HEK293 (cell line): ENCODE results near the gene PSMA7.

Experiments used
- GLIS1 ChIP-seq: fragments of 450-650 bp; formaldehyde crosslinking; IDR thresholded peaks from 2 replicates; pipeline ENCODE4 v1.5.1; 2016; ENCODE audit warnings: missing biosample characterization, missing genetic modification characterization
- HOXA7 ChIP-seq: sonication (generic); formaldehyde crosslinking; IDR thresholded peaks from 2 replicates; pipeline ENCODE4 v1.8.1; 2022; ENCODE audit warnings: missing genetic modification reagents, borderline replicate concordance
- MEIS1 ChIP-seq: sonication (generic); formaldehyde crosslinking; IDR thresholded peaks from 2 replicates; pipeline ENCODE4 v1.8.1; 2022; ENCODE audit warnings: missing genetic modification reagents, mild to moderate bottlenecking, borderline replicate concordance
- MYNN ChIP-seq: fragments of 450-650 bp; formaldehyde crosslinking; IDR thresholded peaks from 2 replicates; pipeline ENCODE4 v1.5.1; 2016; ENCODE audit warnings: missing biosample characterization, missing genetic modification characterization, borderline replicate concordance
- OSR2 ChIP-seq: fragments of 450-650 bp; formaldehyde crosslinking; IDR thresholded peaks from 2 replicates; pipeline ENCODE4 v1.5.1; 2016; ENCODE audit warnings: missing biosample characterization, missing genetic modification characterization
- REPIN1 ChIP-seq: fragments of 450-650 bp; formaldehyde crosslinking; IDR thresholded peaks from 2 replicates; pipeline ENCODE4 v1.5.1; 2017; ENCODE audit warnings: missing biosample characterization, missing genetic modification characterization, low read depth
- SETDB1 ChIP-seq: IDR thresholded peaks from one replicate; pipeline ENCODE4 v1.6.1; 2017; ENCODE audit warnings: mild to moderate bottlenecking, low read length, moderate library complexity, mixed read lengths; ENCODE audit not compliant: insufficient read length
- YY1 ChIP-seq: fragments of 450-650 bp; formaldehyde crosslinking; IDR thresholded peaks from 2 replicates; pipeline ENCODE4 v1.5.1; 2018; ENCODE audit warnings: missing biosample characterization, missing genetic modification characterization
- ZBTB8A ChIP-seq: fragments of 450-650 bp; formaldehyde crosslinking; IDR thresholded peaks from 2 replicates; pipeline ENCODE4 v1.5.1; 2016; ENCODE audit warnings: missing biosample characterization, missing genetic modification characterization
- ZEB2 ChIP-seq: fragments of 450-650 bp; formaldehyde crosslinking; IDR thresholded peaks from 2 replicates; pipeline ENCODE4 v1.5.1; 2016; ENCODE audit warnings: missing biosample characterization, missing genetic modification characterization
- ZNF114 ChIP-seq: fragments of 450-650 bp; formaldehyde crosslinking; IDR thresholded peaks from 2 replicates; pipeline ENCODE4 v1.5.0; 2017; ENCODE audit warnings: missing biosample characterization, missing genetic modification characterization
- ZNF37A ChIP-seq: fragments of 450-650 bp; IDR thresholded peaks from 2 replicates; pipeline ENCODE4 v1.5.1; 2018; ENCODE audit warnings: missing biosample characterization, missing genetic modification characterization
- ZNF416 ChIP-seq: fragments of 450-650 bp; formaldehyde crosslinking; IDR thresholded peaks from 2 replicates; pipeline ENCODE4 v1.5.1; 2016; ENCODE audit warnings: missing biosample characterization, missing genetic modification characterization
- ZNF423 ChIP-seq: fragments of 450-650 bp; formaldehyde crosslinking; IDR thresholded peaks from 2 replicates; pipeline ENCODE4 v1.5.1; 2016; ENCODE audit warnings: missing biosample characterization, missing genetic modification characterization
- ZNF433 ChIP-seq: fragments of 450-650 bp; formaldehyde crosslinking; IDR thresholded peaks from 2 replicates; pipeline ENCODE4 v1.5.1; 2016; ENCODE audit warnings: missing biosample characterization, missing genetic modification characterization, low read depth
- ZNF530 ChIP-seq: fragments of 450-650 bp; formaldehyde crosslinking; IDR thresholded peaks from 2 replicates; pipeline ENCODE4 v1.5.1; 2016; ENCODE audit warnings: low read depth, missing biosample characterization, missing genetic modification characterization
- ZNF561 ChIP-seq: fragments of 450-650 bp; IDR thresholded peaks from 2 replicates; pipeline ENCODE4 v1.5.1; 2018; ENCODE audit warnings: missing biosample characterization, missing genetic modification characterization, borderline replicate concordance
- ZNF596 ChIP-seq: fragments of 450-650 bp; IDR thresholded peaks from 2 replicates; pipeline ENCODE4 v1.5.0; 2018; ENCODE audit warnings: missing biosample characterization, mild to moderate bottlenecking, missing genetic modification characterization, moderate library complexity
- ZNF670 ChIP-seq: fragments of 450-650 bp; formaldehyde crosslinking; IDR thresholded peaks from 2 replicates; pipeline ENCODE4 v1.5.1; 2016; ENCODE audit warnings: missing biosample characterization, missing genetic modification characterization, low read depth
- ZNF677 ChIP-seq: fragments of 450-650 bp; IDR thresholded peaks from 2 replicates; pipeline ENCODE4 v1.5.0; 2018; ENCODE audit warnings: missing biosample characterization, mild to moderate bottlenecking, missing genetic modification characterization, moderate library complexity
- ZNF701 ChIP-seq: fragments of 450-650 bp; formaldehyde crosslinking; IDR thresholded peaks from 2 replicates; pipeline ENCODE4 v1.5.1; 2016; ENCODE audit warnings: missing biosample characterization, missing genetic modification characterization
- ZSCAN16 ChIP-seq: fragments of 450-650 bp; formaldehyde crosslinking; IDR thresholded peaks from 2 replicates; pipeline ENCODE4 v1.5.1; 2016; ENCODE audit warnings: missing biosample characterization, missing genetic modification characterization
- TF ChIP-seq, protein P1 (sequence below): fragments of 450-650 bp; formaldehyde crosslinking; IDR thresholded peaks from 2 replicates; pipeline ENCODE4 v1.5.1; 2017; ENCODE audit warnings: missing biosample characterization, mild to moderate bottlenecking, missing genetic modification characterization, moderate library complexity
- TF ChIP-seq, protein P2 (sequence below): fragments of 450-650 bp; formaldehyde crosslinking; IDR thresholded peaks from 2 replicates; pipeline ENCODE4 v1.5.1; 2016; ENCODE audit warnings: missing biosample characterization, missing genetic modification characterization
- TF ChIP-seq, protein P3 (sequence below): fragments of 450-650 bp; formaldehyde crosslinking; conservative IDR thresholded peaks from 2 replicates; pipeline ENCODE4 v1.5.1; 2016; ENCODE audit warnings: low read depth, missing biosample characterization, missing genetic modification characterization
- TF ChIP-seq, protein P4 (sequence below): fragments of 450-650 bp; IDR thresholded peaks from 2 replicates; pipeline ENCODE4 v1.5.1; 2018; ENCODE audit warnings: missing biosample characterization, missing genetic modification characterization
- TF ChIP-seq, protein P5 (sequence below): fragments of 450-650 bp; formaldehyde crosslinking; IDR thresholded peaks from 2 replicates; pipeline ENCODE4 v1.5.1; 2016; ENCODE audit warnings: missing biosample characterization, missing genetic modification characterization, low read depth

The PSMA7 gene

DNA sequence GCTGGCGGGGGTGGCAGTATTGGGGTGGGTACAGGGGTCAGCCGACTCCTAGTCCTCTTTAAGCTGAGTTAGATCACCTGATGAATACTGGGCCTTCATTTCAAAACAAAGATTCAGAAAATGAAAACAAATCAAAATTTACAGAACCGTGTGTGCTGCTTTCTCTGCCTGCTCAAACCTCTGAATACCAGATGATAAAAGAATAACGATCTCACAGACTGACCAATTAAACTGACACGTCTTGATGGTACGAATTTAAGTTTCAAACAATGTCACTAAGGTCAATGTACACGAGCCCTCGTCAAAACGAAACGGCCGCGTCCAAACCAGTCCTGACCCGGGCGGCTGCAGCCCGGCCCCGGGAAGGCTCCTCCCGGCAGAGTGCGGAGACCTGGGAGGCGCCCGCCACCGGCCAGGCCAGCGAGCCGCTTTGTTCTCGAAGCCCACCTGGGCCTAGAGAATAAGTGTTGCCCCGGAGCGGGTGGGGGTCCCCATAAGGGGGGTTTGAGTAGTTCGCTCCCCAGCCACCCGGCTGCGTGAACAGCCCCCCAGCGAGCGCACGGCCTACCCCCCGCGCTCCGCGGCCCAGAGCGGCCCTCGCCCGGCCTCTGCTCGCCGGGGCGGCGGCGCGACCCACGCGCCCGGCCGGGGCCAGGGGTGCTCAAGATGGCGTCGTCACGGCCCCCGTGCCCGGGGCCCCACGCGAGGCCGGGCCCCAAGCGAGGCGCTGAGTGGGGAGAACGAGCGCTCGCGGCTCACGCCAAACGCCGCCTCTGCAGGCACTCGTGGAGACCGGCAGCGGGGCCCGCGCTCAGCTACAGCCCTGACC, 728 bp downstream of the PSMA7 start (continued):
- TF ChIP-seq ZNF701 (tag by site-specific recombination) (no peak), ZNF677 (tag by site-specific recombination) (no peak), ZNF114 (tag by site-specific recombination) (no peak), HOXA7 (no peak), ZNF416 (no peak), MEIS1 (CRISPR knock-in tag) (no peak; the same call in 1 of the 2 replicates), REPIN1 (tag by site-specific recombination) (no peak), ZNF423 (no peak), ZNF530 (tag by site-specific recombination) (no peak), SETDB1 (no peak), ZNF433 (tag by site-specific recombination) (no peak), ZNF37A (tag by site-specific recombination) (no peak), MYNN (tag by site-specific recombination) (no peak), YY1 (tag by site-specific recombination) (no peak), ZNF561 (tag by site-specific recombination) (no peak), ZBTB8A (peak; percentile 34), ZSCAN16 (tag by site-specific recombination) (no peak), GLIS1 (tag by site-specific recombination) (peak; percentile 80), OSR2 (no peak), ZNF596 (no peak), ZNF670 (no peak), ZEB2 (tag by site-specific recombination) (0 out of 2 replicates have a peak, but pooled peaks have one; percentile 10)
- TF ChIP-seq, protein P1, sequence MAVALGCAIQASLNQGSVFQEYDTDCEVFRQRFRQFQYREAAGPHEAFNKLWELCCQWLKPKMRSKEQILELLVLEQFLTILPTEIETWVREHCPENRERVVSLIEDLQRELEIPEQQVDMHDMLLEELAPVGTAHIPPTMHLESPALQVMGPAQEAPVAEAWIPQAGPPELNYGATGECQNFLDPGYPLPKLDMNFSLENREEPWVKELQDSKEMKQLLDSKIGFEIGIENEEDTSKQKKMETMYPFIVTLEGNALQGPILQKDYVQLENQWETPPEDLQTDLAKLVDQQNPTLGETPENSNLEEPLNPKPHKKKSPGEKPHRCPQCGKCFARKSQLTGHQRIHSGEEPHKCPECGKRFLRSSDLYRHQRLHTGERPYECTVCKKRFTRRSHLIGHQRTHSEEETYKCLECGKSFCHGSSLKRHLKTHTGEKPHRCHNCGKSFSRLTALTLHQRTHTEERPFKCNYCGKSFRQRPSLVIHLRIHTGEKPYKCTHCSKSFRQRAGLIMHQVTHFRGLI (tag by site-specific recombination), result no peak
- TF ChIP-seq, protein P2, sequence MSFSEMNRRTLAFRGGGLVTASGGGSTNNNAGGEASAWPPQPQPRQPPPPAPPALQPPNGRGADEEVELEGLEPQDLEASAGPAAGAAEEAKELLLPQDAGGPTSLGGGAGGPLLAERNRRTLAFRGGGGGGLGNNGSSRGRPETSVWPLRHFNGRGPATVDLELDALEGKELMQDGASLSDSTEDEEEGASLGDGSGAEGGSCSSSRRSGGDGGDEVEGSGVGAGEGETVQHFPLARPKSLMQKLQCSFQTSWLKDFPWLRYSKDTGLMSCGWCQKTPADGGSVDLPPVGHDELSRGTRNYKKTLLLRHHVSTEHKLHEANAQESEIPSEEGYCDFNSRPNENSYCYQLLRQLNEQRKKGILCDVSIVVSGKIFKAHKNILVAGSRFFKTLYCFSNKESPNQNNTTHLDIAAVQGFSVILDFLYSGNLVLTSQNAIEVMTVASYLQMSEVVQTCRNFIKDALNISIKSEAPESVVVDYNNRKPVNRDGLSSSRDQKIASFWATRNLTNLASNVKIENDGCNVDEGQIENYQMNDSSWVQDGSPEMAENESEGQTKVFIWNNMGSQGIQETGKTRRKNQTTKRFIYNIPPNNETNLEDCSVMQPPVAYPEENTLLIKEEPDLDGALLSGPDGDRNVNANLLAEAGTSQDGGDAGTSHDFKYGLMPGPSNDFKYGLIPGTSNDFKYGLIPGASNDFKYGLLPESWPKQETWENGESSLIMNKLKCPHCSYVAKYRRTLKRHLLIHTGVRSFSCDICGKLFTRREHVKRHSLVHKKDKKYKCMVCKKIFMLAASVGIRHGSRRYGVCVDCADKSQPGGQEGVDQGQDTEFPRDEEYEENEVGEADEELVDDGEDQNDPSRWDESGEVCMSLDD (tag by site-specific recombination), result no peak
- TF ChIP-seq, protein P3, sequence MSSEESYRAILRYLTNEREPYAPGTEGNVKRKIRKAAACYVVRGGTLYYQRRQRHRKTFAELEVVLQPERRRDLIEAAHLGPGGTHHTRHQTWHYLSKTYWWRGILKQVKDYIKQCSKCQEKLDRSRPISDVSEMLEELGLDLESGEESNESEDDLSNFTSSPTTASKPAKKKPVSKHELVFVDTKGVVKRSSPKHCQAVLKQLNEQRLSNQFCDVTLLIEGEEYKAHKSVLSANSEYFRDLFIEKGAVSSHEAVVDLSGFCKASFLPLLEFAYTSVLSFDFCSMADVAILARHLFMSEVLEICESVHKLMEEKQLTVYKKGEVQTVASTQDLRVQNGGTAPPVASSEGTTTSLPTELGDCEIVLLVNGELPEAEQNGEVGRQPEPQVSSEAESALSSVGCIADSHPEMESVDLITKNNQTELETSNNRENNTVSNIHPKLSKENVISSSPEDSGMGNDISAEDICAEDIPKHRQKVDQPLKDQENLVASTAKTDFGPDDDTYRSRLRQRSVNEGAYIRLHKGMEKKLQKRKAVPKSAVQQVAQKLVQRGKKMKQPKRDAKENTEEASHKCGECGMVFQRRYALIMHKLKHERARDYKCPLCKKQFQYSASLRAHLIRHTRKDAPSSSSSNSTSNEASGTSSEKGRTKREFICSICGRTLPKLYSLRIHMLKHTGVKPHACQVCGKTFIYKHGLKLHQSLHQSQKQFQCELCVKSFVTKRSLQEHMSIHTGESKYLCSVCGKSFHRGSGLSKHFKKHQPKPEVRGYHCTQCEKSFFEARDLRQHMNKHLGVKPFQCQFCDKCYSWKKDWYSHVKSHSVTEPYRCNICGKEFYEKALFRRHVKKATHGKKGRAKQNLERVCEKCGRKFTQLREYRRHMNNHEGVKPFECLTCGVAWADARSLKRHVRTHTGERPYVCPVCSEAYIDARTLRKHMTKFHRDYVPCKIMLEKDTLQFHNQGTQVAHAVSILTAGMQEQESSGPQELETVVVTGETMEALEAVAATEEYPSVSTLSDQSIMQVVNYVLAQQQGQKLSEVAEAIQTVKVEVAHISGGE, result no peak
- TF ChIP-seq, protein P4, sequence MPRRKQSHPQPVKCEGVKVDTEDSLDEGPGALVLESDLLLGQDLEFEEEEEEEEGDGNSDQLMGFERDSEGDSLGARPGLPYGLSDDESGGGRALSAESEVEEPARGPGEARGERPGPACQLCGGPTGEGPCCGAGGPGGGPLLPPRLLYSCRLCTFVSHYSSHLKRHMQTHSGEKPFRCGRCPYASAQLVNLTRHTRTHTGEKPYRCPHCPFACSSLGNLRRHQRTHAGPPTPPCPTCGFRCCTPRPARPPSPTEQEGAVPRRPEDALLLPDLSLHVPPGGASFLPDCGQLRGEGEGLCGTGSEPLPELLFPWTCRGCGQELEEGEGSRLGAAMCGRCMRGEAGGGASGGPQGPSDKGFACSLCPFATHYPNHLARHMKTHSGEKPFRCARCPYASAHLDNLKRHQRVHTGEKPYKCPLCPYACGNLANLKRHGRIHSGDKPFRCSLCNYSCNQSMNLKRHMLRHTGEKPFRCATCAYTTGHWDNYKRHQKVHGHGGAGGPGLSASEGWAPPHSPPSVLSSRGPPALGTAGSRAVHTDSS (tag by site-specific recombination), result no peak
- TF ChIP-seq, protein P5, sequence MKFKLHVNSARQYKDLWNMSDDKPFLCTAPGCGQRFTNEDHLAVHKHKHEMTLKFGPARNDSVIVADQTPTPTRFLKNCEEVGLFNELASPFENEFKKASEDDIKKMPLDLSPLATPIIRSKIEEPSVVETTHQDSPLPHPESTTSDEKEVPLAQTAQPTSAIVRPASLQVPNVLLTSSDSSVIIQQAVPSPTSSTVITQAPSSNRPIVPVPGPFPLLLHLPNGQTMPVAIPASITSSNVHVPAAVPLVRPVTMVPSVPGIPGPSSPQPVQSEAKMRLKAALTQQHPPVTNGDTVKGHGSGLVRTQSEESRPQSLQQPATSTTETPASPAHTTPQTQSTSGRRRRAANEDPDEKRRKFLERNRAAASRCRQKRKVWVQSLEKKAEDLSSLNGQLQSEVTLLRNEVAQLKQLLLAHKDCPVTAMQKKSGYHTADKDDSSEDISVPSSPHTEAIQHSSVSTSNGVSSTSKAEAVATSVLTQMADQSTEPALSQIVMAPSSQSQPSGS (tag by site-specific recombination), result no peak
